T-helper 2 cell (primary cell): ENCODE measurements around the gene SLC35B2.

Source experiments
- DNase-seq, 5 experiments: peaks; one replicate each; pipeline versions ENCODE4 v3.0.0 to v3.0.0-alpha.2; 2012 to 2022

Gene SLC35B2

DNA sequence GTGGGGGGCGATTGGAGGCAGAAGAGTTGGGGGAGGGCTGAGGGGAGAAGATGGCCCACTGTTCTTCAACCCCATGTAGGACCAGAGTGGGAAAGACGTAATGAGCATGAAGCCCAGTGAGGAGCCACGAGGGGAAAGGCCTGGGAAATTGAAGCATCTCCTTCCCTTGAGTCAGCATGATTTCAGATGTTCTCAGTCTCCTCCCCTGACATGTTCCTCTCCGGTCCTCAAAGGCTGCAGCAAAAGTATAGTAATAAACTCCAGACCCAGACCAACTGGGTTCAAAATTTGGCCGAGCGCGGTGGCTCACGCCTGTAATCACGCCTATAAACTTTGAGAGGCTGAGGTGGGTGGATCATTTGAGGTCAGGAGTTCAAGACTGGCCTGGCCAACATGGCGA lies 9.9 kb upstream of the SLC35B2 start:
- DNase-seq = no peak

- no peak for DNase-seq
These were observed 9.0 kb upstream of the SLC35B2 start for GRCh38 chr6:44266347-44266746.

- no peak for DNase-seq
These were observed 8.4 kb upstream of the SLC35B2 start for GRCh38 chr6:44265722-44266233.

DNA sequence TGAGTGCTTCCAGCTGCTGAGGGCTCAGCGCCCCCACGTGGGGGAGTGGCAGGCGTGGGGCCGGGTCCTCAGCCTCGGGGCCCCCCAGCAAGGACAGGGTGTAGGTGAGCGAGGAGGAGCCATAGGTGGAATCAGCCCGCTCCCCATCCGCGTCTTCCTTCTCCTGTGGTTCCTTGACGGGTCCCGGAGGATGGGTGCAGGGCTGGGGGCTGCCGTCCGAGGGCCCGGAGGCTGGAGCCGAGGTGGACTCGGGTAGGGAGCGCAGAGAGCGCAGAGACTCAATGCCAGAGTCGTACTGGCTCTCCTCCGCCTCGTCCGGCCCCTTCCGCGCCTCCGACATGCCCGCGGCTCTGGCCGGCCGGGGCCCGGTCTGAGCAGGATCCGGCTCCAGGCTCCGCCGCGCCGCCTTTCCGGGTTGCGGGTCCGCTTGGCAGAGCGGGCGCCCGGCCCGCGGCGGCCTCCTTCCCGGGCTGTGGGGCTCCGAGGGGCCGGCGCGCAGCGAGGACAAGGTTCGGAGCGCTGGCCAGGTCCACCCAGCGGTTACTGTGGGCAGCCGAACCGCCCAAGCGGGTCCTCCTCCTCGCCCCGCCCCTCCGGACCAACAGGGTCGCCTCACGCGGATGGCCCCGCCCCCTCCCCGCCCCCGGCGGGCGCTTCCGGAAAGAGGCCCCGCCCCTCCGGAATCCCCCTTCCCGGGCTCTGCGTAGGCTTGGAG lies 7.8 kb upstream of the SLC35B2 start, which contains the start of gene NFKBIE:
Gene NFKBIE, minus strand, starts transcription at position 545 of the 715 bp plus-strand sequence. Its CDS starts 205 bp downstream, at position 340.
- DNase-seq = peak; percentile 90 to 97 (median 93)

- DNase-seq = peak in 2 of 5 experiments; percentile 42 to 66
These were observed 7.1 kb upstream of the SLC35B2 start for GRCh38 chr6:44264154-44265006.

DNA sequence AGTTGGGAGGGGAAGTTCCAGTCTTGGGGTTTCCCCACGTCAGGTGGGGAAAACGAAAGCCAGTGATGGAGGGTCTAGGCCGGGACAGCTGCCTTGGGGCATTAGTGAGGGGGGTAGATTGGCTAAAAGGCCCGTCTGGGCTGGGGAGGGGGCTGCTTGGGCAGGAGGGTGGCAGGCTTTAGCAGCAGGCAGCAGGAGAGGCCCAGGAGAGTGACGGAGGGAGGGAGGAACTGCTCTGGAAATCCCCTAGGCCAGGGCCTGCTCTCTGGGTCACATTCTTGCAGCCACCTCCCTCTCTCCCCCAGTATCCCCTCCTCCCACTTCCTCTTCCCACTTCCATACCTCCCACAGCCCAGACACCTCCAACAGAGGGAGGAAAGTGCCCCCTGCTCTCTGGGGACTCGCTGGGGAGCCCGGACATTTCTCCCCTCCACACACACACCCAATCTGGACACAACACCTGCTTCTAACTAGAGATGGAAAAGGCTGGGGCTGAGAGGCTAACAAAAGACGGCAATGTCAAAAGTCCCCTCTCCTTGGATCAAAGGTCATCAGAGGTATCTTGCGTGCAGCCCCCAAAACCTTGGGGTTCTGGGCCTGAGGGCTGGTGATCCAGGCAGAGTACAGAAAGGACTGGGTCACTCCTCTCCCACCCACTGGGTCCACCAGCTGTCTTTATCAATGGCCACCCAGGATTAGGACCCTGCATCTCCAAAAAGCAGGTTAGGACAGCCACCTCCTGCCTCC lies 6.2 kb upstream of the SLC35B2 start:
- DNase-seq = peak in 4 of 5 experiments; percentile 32 to 63 (median 44)

- DNase-seq = no peak
These were observed 5.4 kb upstream of the SLC35B2 start for GRCh38 chr6:44262467-44263353.

- no peak for DNase-seq
These were observed 4.3 kb upstream of the SLC35B2 start for GRCh38 chr6:44261581-44261980.

DNA sequence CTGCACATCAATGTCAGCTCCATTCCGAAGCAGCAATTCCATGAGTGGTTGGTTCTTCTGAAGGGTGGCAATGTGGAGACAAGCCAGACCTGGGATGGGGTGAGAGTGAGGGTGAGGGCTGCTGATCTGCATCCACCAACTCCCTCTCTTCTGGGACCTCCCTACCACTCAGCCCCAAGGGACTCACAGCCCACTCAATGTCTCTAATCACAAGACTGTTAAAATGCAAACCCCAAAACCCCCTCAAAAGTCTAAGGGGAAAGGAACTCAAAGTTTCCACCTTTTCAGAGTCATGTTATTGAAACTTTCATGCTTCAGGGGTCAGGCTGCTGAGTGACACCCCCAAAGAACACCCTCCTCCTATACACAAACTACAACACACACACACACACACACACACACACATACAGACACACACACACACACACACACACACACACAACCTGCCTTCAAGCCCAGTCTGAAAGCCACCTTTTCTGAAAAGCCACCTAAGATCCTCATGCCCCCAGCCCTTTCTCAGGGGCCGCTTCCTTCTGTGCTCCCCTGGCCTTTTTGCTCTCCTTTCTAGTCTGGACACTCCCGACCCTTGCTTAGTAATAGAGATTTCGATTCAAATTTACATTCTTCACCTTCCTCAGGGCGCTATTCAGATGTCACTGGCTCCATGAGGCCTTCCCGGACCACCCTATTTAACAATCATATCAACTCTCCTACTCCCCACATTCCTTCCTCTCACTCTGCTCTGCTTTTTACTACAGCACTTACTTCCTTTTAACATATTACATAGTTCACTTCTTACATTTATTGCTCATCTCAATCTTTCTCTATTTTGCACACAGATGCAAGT lies 3.3 kb upstream of the SLC35B2 start:
- DNase-seq = no peak

- DNase-seq = no peak
These were observed 2.7 kb upstream of the SLC35B2 start for GRCh38 chr6:44260011-44260410.

DNA sequence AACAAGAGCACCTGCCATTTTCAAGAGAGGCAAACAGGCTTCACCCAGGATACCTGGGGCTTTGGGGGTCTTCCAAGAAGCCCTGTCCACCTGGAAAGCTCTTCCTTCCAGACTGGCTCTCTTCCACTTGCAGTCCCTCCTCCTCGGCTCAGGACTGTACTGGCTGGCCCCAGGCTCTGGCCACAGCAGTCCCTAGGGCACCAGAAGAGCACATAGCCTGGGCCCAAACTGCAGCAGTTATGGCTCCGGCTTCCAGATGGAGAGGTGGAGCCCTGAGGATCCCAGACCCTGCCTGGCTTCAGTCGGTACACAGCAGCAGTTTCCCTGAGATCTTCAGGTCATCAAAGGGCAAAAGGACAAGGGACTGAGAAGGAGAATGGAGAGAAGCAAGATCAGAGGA lies 1.6 kb upstream of the SLC35B2 start:
- no peak for DNase-seq

- no peak for DNase-seq
These were observed 1.1 kb upstream of the SLC35B2 start for GRCh38 chr6:44258325-44258863.

DNA sequence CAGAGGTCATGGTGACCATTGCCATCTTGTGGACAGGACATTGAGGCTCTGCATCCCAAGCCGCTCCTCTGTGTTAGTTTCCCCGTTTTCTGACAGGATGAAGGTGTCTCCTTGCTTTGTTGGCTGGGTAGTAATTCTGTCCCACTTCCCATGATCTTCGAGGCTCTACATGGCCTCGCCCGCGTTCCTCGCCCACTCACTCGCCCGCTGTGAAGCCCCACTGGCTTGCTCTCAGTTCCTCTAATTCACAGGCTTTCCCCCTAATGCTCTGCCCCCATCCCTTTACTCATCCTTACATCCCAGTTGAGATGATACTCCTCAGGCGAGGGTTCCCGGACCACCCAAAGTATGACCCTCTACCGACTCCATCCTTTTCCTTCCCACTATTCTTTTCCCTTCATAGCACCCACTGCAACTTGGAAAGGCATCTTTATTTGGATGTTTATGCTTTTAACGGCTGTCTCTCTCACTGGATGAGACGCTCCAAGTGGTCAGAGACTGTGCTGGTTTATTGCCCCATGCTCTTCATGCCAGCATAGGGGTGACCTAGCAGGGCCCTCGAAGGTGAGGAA lies 511 bp upstream of the SLC35B2 start:
- DNase-seq = no peak

DNA sequence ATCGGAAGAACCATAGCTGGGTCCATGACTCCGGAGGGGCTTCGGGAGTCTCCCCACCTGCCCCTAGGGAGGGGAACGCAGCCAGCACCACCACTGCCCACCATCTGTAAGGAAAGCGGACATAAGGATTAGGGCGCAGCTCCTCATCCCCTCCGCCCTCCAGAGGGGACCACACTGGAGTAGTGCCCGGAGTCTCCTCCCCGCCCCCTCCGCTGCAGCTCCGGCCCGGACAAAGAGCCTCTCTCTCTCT lies 628 bp downstream of the SLC35B2 start:
- peak in 1 of 5 experiments; percentile 34 for DNase-seq

GRCh38 chr6:44255871-44256774 lies 1.2 kb downstream of the SLC35B2 start:
- DNase-seq = no peak

GRCh38 chr6:44255105-44255808 lies 2.1 kb downstream of the SLC35B2 start:
- no peak for DNase-seq

DNA sequence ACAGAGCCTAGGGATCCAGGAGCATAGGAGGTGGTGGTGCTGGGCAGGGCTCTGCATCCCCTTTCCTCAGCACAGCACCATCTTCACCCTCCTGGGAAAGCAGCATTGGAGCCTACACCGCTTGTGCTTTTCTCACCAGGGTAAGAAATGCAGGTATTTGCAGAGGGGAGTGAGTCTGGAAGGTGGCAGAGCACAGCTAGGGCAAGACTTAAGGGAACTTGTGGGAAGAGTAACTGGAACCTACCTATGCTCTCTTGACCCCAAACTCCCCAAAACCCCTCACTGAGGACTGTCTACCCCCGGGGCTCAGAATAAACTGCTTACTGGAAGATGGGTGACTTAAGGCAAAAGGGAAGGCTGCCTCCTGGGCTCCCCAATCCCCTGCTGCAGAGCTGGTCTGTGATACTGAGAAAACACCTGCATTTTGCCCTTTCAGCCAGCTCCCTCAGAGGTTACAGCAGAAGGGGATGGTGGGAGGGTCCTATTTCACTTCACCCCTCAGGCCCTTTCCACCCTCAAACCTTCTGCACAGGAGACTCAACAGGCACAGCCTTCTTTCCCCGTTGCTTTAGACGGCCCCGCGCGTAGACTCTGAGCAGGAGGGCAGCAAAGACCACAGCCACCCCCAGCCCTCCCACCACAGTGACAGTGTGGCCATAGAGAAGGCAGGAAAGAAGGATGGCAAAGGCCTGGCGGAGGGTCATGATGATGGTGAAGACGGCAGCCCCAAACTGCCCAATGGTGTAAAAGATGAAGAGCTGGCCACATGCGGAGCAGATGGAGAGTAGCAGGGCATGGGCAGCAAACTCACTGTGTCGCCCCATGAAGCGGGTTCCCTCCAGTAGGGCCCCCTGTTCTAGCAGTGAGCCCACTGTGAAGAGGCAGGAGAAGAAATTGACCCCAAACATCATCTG lies 2.9 kb downstream of the SLC35B2 start:
- DNase-seq = no peak
